Nucleus accumbens (tissue), 56 donors: Measurements from ENCODE around the gene MYH7.

Experiments used
- DNase-seq, 56 donors: peaks; one replicate each; lab custom pipeline; 2025; lab: John Stamatoyannopoulos, UW

The MYH7 gene

GRCh38 chr14:23449314-23449713 lies 13.9 kb upstream of the MYH7 start:
- DNase-seq: no peak

- DNase-seq: no peak
Measured at GRCh38 chr14:23447361-23448350, 12.2 kb upstream of the MYH7 start.

- peak in 14 of 56 donors; percentile 9 to 65 (median 20) for DNase-seq
Measured at GRCh38 chr14:23446291-23446851, 10.9 kb upstream of the MYH7 start.

- DNase-seq: no peak
Measured at GRCh38 chr14:23445773-23446172, 10.3 kb upstream of the MYH7 start.

- no peak for DNase-seq
Measured at GRCh38 chr14:23444314-23444713, 8.9 kb upstream of the MYH7 start.

- no peak for DNase-seq
Measured at GRCh38 chr14:23443881-23444280, 8.4 kb upstream of the MYH7 start.

- no peak for DNase-seq
Measured at GRCh38 chr14:23443411-23443812, 8.0 kb upstream of the MYH7 start.

GRCh38 chr14:23442721-23443356 lies 7.4 kb upstream of the MYH7 start:
- no peak for DNase-seq

GRCh38 chr14:23441076-23441475 lies 5.6 kb upstream of the MYH7 start:
- DNase-seq: no peak

- DNase-seq: no peak
Measured at GRCh38 chr14:23439107-23439835, 3.8 kb upstream of the MYH7 start.

GRCh38 chr14:23438101-23438971 lies 2.9 kb upstream of the MYH7 start:
- peak in 3 of 56 donors; percentile 18 to 38 (median 21) for DNase-seq

GRCh38 chr14:23437133-23438100 lies 2.0 kb upstream of the MYH7 start:
- DNase-seq: peak in 1 of 56 donors; percentile 64

GRCh38 chr14:23436327-23437132 lies 1.1 kb upstream of the MYH7 start:
- DNase-seq: peak in 50 of 56 donors; percentile 16 to 95 (median 78)

- DNase-seq: peak in 16 of 56 donors; percentile 9 to 71 (median 36)
Measured at GRCh38 chr14:23434488-23435222, 805 bp downstream of the MYH7 start.

- DNase-seq: no peak
Measured at GRCh38 chr14:23433457-23433856, 2.0 kb downstream of the MYH7 start.

GRCh38 chr14:23432946-23433345 lies 2.5 kb downstream of the MYH7 start:
- no peak for DNase-seq
